ENCODE measurements around the gene MYO15B. TPM values are rescaled to one million over a fixed set of nuclear protein-coding genes. Genes with fewer than 3 reads are reported as not detected.

The MYO15B gene
- total RNA-seq, 1 experiment from 2014 or later: 26.5 TPM

DNA sequence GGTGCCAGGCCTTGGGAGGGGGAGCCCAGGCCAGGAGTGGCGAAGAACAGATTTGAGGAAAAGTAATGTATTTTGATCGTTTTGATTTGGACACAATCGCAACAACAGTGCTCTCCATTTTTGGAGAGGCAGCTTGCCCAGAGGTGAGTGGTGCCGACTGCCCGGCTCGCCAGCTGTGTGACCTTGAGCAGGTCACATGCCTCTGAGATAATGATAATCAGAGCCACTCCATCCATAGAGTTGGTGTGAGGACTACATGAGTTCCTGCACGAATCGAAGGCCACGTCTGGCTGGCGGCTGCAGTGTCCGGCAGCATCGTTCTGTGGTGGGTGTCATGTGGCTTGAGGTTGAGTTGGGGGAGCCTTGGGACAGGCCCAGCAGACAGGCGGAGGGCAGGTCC lies 41.4 kb upstream of the MYO15B start:
- Histone ChIP-seq H3K4me1 (ENCODE audit: control insufficient read depth, insufficient read depth, low read length) (peaks cover 22% of the 10 kb centered on the region), H3K27ac (ENCODE audit: low read length) (no peak overlapping the region), H3K9me3 (ENCODE audit: control insufficient read depth, insufficient read depth, low read depth, low read length) (no peaks in the 10 kb centered on the region), H3K36me3 (ENCODE audit: control insufficient read depth, insufficient read depth, low read length) (no peaks in the 10 kb centered on the region), H3K4me3 (ENCODE audit: low read depth in 2 of 2, low read length in 2 of 2) (no peak overlapping the region), H3K27me3 (ENCODE audit: control insufficient read depth, insufficient read depth, low read length) (no peaks in the 10 kb centered on the region)
- ATAC-seq (no peak), DNase-seq (ENCODE audit: low read depth, low spot score) (no peak)
- in situ Hi-C loops (cut with HindIII; ENCODE audit: low pct_unique_long_range_greater_than_20kb, low sequenced_read_pairs) (no loop called here), intact Hi-C loops (cut with micrococcal nuclease; ENCODE audit: unreplicated experiment) (no loop called here)
- ChIA-PET POLR2A (no interaction called here), CTCF (no interaction called here)
- no TSS peak for BruUV-seq (replicated peaks)
- TF ChIP-seq, protein P1, sequence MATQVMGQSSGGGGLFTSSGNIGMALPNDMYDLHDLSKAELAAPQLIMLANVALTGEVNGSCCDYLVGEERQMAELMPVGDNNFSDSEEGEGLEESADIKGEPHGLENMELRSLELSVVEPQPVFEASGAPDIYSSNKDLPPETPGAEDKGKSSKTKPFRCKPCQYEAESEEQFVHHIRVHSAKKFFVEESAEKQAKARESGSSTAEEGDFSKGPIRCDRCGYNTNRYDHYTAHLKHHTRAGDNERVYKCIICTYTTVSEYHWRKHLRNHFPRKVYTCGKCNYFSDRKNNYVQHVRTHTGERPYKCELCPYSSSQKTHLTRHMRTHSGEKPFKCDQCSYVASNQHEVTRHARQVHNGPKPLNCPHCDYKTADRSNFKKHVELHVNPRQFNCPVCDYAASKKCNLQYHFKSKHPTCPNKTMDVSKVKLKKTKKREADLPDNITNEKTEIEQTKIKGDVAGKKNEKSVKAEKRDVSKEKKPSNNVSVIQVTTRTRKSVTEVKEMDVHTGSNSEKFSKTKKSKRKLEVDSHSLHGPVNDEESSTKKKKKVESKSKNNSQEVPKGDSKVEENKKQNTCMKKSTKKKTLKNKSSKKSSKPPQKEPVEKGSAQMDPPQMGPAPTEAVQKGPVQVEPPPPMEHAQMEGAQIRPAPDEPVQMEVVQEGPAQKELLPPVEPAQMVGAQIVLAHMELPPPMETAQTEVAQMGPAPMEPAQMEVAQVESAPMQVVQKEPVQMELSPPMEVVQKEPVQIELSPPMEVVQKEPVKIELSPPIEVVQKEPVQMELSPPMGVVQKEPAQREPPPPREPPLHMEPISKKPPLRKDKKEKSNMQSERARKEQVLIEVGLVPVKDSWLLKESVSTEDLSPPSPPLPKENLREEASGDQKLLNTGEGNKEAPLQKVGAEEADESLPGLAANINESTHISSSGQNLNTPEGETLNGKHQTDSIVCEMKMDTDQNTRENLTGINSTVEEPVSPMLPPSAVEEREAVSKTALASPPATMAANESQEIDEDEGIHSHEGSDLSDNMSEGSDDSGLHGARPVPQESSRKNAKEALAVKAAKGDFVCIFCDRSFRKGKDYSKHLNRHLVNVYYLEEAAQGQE (IDR thresholded peaks at IDR 0.05; ENCODE audit: insufficient read depth in 1 of 2, low read depth in 2 of 2, low read length in 1 of 2): no peak
- TF ChIP-seq SIN3A (IDR thresholded peaks at IDR 0.05; ENCODE audit: borderline replicate concordance, insufficient read depth, low read depth, low read length): no peak
- TF ChIP-seq POLR2AphosphoS5 (IDR thresholded peaks at IDR 0.05; ENCODE audit: low read depth, low read length): no peak
- TF ChIP-seq TCF7L2 (IDR thresholded peaks at IDR 0.05; ENCODE audit: low read depth, low read length): no peak
- TF ChIP-seq, protein P2, sequence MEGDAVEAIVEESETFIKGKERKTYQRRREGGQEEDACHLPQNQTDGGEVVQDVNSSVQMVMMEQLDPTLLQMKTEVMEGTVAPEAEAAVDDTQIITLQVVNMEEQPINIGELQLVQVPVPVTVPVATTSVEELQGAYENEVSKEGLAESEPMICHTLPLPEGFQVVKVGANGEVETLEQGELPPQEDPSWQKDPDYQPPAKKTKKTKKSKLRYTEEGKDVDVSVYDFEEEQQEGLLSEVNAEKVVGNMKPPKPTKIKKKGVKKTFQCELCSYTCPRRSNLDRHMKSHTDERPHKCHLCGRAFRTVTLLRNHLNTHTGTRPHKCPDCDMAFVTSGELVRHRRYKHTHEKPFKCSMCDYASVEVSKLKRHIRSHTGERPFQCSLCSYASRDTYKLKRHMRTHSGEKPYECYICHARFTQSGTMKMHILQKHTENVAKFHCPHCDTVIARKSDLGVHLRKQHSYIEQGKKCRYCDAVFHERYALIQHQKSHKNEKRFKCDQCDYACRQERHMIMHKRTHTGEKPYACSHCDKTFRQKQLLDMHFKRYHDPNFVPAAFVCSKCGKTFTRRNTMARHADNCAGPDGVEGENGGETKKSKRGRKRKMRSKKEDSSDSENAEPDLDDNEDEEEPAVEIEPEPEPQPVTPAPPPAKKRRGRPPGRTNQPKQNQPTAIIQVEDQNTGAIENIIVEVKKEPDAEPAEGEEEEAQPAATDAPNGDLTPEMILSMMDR (IDR thresholded peaks at IDR 0.05): no peak

DNA sequence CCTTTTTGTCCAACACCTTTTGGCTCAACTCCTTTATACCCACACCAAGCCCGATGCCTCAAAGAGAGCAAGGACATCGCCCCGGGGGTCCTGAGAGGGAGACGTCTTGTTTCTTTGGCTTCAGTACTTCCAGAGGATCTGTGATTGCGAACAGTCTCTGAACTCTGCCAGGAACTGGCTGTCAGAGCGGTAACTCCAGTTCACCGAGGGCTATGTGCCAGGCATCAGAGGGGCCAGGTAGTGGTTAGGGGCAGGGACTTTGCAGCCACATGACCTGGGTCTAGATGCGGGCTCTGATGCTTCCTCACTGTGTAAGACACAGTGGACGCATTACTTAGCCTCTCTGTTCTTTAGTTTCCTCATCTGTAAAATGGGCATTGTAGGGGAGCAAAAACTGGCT lies 40.5 kb upstream of the MYO15B start:
- Histone ChIP-seq H3K4me3 (ENCODE audit: low read depth in 2 of 2, low read length in 2 of 2) (no peak overlapping the region), H3K27me3 (ENCODE audit: control insufficient read depth, insufficient read depth, low read length) (no peaks in the 10 kb centered on the region), H3K36me3 (ENCODE audit: control insufficient read depth, insufficient read depth, low read length) (no peaks in the 10 kb centered on the region), H3K27ac (ENCODE audit: low read length) (no peak overlapping the region), H3K9me3 (ENCODE audit: control insufficient read depth, insufficient read depth, low read depth, low read length) (no peaks in the 10 kb centered on the region), H3K4me1 (ENCODE audit: control insufficient read depth, insufficient read depth, low read length) (peaks cover 19% of the 10 kb centered on the region)
- ChIA-PET CTCF (no interaction called here), POLR2A (no interaction called here)
- no peak for ATAC-seq
- in situ Hi-C loops (cut with HindIII; ENCODE audit: low pct_unique_long_range_greater_than_20kb, low sequenced_read_pairs): no loop called here
- BruUV-seq (replicated peaks): no TSS peak
- no peak for DNase-seq (ENCODE audit: low read depth, low spot score)
- intact Hi-C loops (cut with micrococcal nuclease; ENCODE audit: unreplicated experiment): no loop called here
- TF ChIP-seq, protein P1 (IDR thresholded peaks at IDR 0.05; ENCODE audit: insufficient read depth in 1 of 2, low read depth in 2 of 2, low read length in 1 of 2): no peak
- no peak for TF ChIP-seq TCF7L2 (IDR thresholded peaks at IDR 0.05; ENCODE audit: low read depth, low read length)

All from Panc1 (cell line).